Ovary (tissue), 9 donors: ENCODE data around the gene ANKRD44. TPM values are rescaled to one million over a fixed set of nuclear protein-coding genes. Genes with fewer than 3 reads are reported as not detected.
A peak's percentile ranks its signal among the peaks of the same experiment; 100 is the strongest.

Experiments used
- DNase-seq, 5 donors: peaks; one replicate each; pipeline ENCODE4 v3.0.0-alpha.2; 2019 to 2020
- H3K27ac ChIP-seq, 2 donors: fragments of 200-600 bp; one replicate each; pipeline versions ENCODE4 v1.5.1 to v1.8.0; 2019 to 2022
- H3K27me3 ChIP-seq: fragments of 200-600 bp; one replicate; pipeline ENCODE4 v1.8.0; 2022
- H3K36me3 ChIP-seq: fragments of 200-600 bp; sonication (generic); one replicate; pipeline ENCODE4 v1.5.1; 2019
- H3K4me1 ChIP-seq: one replicate; pipeline ENCODE4 v1.8.1; 2013; ENCODE audit warnings: mild to moderate bottlenecking, moderate library complexity; ENCODE audit not compliant: insufficient read depth
- H3K4me3 ChIP-seq: fragments of 200-600 bp; sonication (generic); one replicate; pipeline ENCODE4 v1.5.1; 2017
- H3K9me3 ChIP-seq, 2 donors: fragments of 200-600 bp in 1 of 2; sonication (generic) in 1 of 2; one replicate each; pipeline versions ENCODE4 v1.5.1 to v1.8.1; 2013 to 2019; ENCODE audit warnings: mild to moderate bottlenecking in 1 of 2, moderate library complexity in 1 of 2
- CTCF ChIP-seq, 3 donors: fragments of 450-650 bp in 2 of 3; fragments of 200-600 bp in 1 of 3; IDR thresholded peaks; one replicate each; pipeline versions ENCODE4 v1.5.1 to v1.8.0; 2016 to 2022; ENCODE audit warnings: antibody characterized with exemption in 3 of 3, mild to moderate bottlenecking in 1 of 3
- EP300 ChIP-seq: sonication (generic); formaldehyde crosslinking; IDR thresholded peaks from one replicate; pipeline ENCODE4 v1.6.1; 2017; ENCODE audit warnings: antibody characterized with exemption
- POLR2A ChIP-seq: fragments of 450-650 bp; IDR thresholded peaks from one replicate; pipeline ENCODE4 v1.6.1; 2017; ENCODE audit warnings: antibody characterized with exemption, mild to moderate bottlenecking, moderate library complexity
- WGBS, 3 donors: extraction: QIAGEN DNeasy Blood & Tissue Kit in 1 of 3; methylation state at CpG; one replicate each; pipeline versions ENCODE4 v1.1.5 to v1.1.7; 2013 to 2017; 5-methylcytosine and 5-hydroxymethylcytosine counted together
- intact Hi-C, 4 donors: fragments of 100-400 bp; cut with DNase I; formaldehyde crosslinking; loops; one replicate each; pipeline versions ENCODE4 v1.11.0 to v1.15.1; 2022 to 2023
- polyA plus RNA-seq, 2 donors: library from polyadenylated mRNA; stranded (reverse); fragments of 200-250 nt in 1 of 2; fragments of 350-450 nt in 1 of 2; fragmentation: Illumina TruSeq in 1 of 2; extraction: RNeasy Lipid Tissue Mini Kit (QIAGEN cat#74804) in 1 of 2; gene quantifications; one replicate each; pipeline ENCODE4 v1.2.3, GENCODE V29; 2013 to 2014
- total RNA-seq, 7 donors: library from RNA; depleted of rRNA in 2 of 7; stranded (reverse); fragments of >200 nt in 2 of 7; fragmentation: NEBNext Ultra II Directional in 3 of 7; extraction: Animal tissue kit (Norgen Biotek cat#: 25700) in 3 of 7; gene quantifications; one replicate each; pipeline versions ENCODE4 v1.1.0 to v1.2.4, GENCODE V29; 2016 to 2023
- donor health status: DM: no; HTN: no; CAD: no; lungs with moderate emphysema.
- donor health status: DM: no; HTN: no; CAD: no.
- donor health status: Bipolar disorder and iron deficiency.
- donor health status: DM: yes; HTN: yes; CAD: no.
- donor health status: DM: no; HTN: no; CAD: no.
- donor health status: DM: yes; HTN: yes; CAD: no.

ANKRD44 gene
- total and polyA plus RNA-seq, 9 donors, result 2.6 to 60.0 (median 11.1) TPM

GRCh38 chr2:197109326-197109725, 201.3 kb downstream of the ANKRD44 start:
- 78 to 90% (median 88%) methylated on average over 2 of the region's 2 CpGs for WGBS, 3 donors
- Histone ChIP-seq H3K27me3 (no peaks in the 10 kb centered on the region), H3K4me3 (no peak overlapping the region), H3K36me3 (no peaks in the 10 kb centered on the region), H3K9me3 (no peaks in the 10 kb centered on the region), H3K4me1 (peaks cover 5% of the 10 kb centered on the region), H3K27ac (no peak overlapping the region)
- TF ChIP-seq EP300 (no peak), CTCF (IDR thresholded peaks at IDR 0.05) (no peak), POLR2A (no peak)
- DNase-seq, result no peak
- intact Hi-C loops, result no loop called here

- no peaks in the 10 kb centered on the region for H3K36me3 ChIP-seq
- H3K4me3 ChIP-seq, result no peak overlapping the region
- no peaks in the 10 kb centered on the region for H3K27me3 ChIP-seq
- H3K4me1 ChIP-seq, result peaks cover 5% of the 10 kb centered on the region
- 71 to 91% (median 84%) methylated on average over 4 of the region's 4 CpGs for WGBS, 3 donors
- H3K27ac ChIP-seq, result no peak overlapping the region
- intact Hi-C loops, result no loop called here
- no peaks in the 10 kb centered on the region for H3K9me3 ChIP-seq
- peak in 3 of 5 donors; percentile 34 to 66 (median 42) for DNase-seq
- no peak for TF ChIP-seq CTCF (IDR thresholded peaks at IDR 0.05)
- TF ChIP-seq EP300, result no peak
- no peak for TF ChIP-seq POLR2A
Observed at GRCh38 chr2:197108758-197109157, 201.8 kb downstream of the ANKRD44 start.

- H3K9me3 ChIP-seq, result no peaks in the 10 kb centered on the region
- peak in 2 of 5 donors; percentile 45 to 73 for DNase-seq
- intact Hi-C loops, result no loop called here
- H3K4me1 ChIP-seq, result peaks cover 5% of the 10 kb centered on the region
- H3K27me3 ChIP-seq, result no peaks in the 10 kb centered on the region
- 18 to 26% (median 24%) methylated on average over 2 of the region's 2 CpGs for WGBS, 3 donors
- TF ChIP-seq EP300 (no peak), POLR2A (no peak), CTCF (IDR thresholded peaks at IDR 0.05) (no peak)
- H3K27ac ChIP-seq, result peak overlapping the region in 1 of 2 donors; percentile 35
- no peak overlapping the region for H3K4me3 ChIP-seq
- no peaks in the 10 kb centered on the region for H3K36me3 ChIP-seq
Observed at GRCh38 chr2:197107291-197108269, 203.0 kb downstream of the ANKRD44 start.

GRCh38 chr2:197103363-197103762, 207.2 kb downstream of the ANKRD44 start:
- Histone ChIP-seq H3K4me3 (no peak overlapping the region), H3K9me3 (no peaks in the 10 kb centered on the region), H3K27me3 (no peaks in the 10 kb centered on the region), H3K4me1 (peaks cover 5% of the 10 kb centered on the region), H3K36me3 (no peaks in the 10 kb centered on the region), H3K27ac (no peak overlapping the region)
- DNase-seq, result no peak
- WGBS, 3 donors, result 93 to 94% (median 94%) methylated on average over 1 of the region's 1 CpG
- intact Hi-C loops, result no loop called here
- TF ChIP-seq POLR2A (no peak), CTCF (IDR thresholded peaks at IDR 0.05) (no peak), EP300 (no peak)
